Measurements from ENCODE around the gene GFPT1.
"Not testable (repeated sequence)": the region's sequence is repeated elsewhere in the genome, so short reads cannot be mapped to it uniquely, and the experiment has no call there.

Gene GFPT1

DNA sequence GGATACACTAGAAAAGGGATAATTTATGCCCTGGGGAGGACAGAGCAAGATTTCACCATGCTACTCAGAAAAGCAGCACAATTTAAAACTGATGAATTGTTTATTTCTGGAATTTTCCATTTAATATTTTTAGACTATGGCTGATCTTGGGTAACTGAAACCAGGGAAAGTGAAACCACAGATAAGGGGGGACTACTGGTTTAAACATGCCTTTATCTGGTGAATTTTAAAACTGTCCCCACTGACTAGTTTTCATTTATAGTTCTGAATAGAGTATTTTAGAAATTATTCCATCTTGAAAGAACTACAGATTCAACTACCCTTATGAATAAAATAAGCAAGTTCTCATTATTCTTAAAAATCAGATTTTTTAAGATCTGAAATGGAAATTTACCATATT lies 35.2 kb upstream of the GFPT1 start:
- Histone ChIP-seq H3K4me3 (ENCODE audit: insufficient read depth, low read length, poor library complexity, severe bottlenecking) (no peak overlapping the region), H3K36me3 (ENCODE audit: low read length) (no peaks in the 10 kb centered on the region), H3K79me2 (ENCODE audit: insufficient read depth, low read length) (no peaks in the 10 kb centered on the region), H2AFZ (ENCODE audit: low read depth, low read length, severe bottlenecking) (no peak overlapping the region), H4K20me1 (ENCODE audit: low read depth, low read length) (no peaks in the 10 kb centered on the region), H3K9me3 (ENCODE audit: insufficient read depth, low read length) (no peaks in the 10 kb centered on the region), H3K9me2 (replicated peaks; ENCODE audit: insufficient read depth, low read length) (no peaks in the 10 kb centered on the region), H3K4me2 (ENCODE audit: low read depth, low read length, poor library complexity, severe bottlenecking) (no peak overlapping the region), H3K27ac (ENCODE audit: low read depth, low read length) (no peak overlapping the region), H3K27me3 (ENCODE audit: low read length) (no peaks in the 10 kb centered on the region), H3F3A (ENCODE audit: insufficient read depth) (no peaks in the 10 kb centered on the region), H3K9ac (ENCODE audit: low read length) (no peak overlapping the region)
- no peak for TF ChIP-seq EZH2phosphoT487 (conservative IDR thresholded peaks at IDR 0.05; ENCODE audit: low read length)
- TF ChIP-seq CTCF (IDR thresholded peaks at IDR 0.05; ENCODE audit: insufficient read depth, low read length, poor library complexity, severe bottlenecking), result no peak

GRCh38 chr2:69419111-69419510 lies 32.1 kb upstream of the GFPT1 start:
- not testable (repeated sequence) for H2AFZ ChIP-seq (ENCODE audit: low read depth, low read length, severe bottlenecking); H3K9me3 ChIP-seq (ENCODE audit: insufficient read depth, low read length); H3K27ac ChIP-seq (ENCODE audit: low read depth, low read length); H3K9ac ChIP-seq (ENCODE audit: low read length); H3K27me3 ChIP-seq (ENCODE audit: low read length); H3K4me3 ChIP-seq (ENCODE audit: insufficient read depth, low read length, poor library complexity, severe bottlenecking); H3F3A ChIP-seq (ENCODE audit: insufficient read depth); H3K9me2 ChIP-seq (replicated peaks; ENCODE audit: insufficient read depth, low read length); H3K4me2 ChIP-seq (ENCODE audit: low read depth, low read length, poor library complexity, severe bottlenecking); H3K79me2 ChIP-seq (ENCODE audit: insufficient read depth, low read length); H3K36me3 ChIP-seq (ENCODE audit: low read length); H4K20me1 ChIP-seq (ENCODE audit: low read depth, low read length)

DNA sequence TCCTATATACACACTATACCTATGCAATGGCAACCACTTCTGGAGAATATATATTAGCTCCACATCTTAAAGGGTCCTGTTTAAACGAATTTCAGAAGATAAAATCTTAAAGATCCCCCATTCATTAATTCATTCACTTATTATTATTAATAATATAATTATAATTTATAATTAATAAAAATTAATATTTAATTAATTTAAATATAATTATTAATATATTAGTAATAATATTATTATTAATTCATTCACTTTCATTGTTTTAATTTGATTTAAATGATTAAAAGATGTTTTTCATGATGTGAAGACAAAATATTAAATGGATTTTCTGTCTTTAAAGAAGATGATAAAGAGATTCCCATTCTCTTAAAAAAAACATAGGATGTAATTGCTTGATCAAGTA lies 29.1 kb upstream of the GFPT1 start:
- Histone ChIP-seq H3K4me2 (ENCODE audit: low read depth, low read length, poor library complexity, severe bottlenecking) (no peak overlapping the region), H3K27me3 (ENCODE audit: low read length) (no peaks in the 10 kb centered on the region), H3K79me2 (ENCODE audit: insufficient read depth, low read length) (no peaks in the 10 kb centered on the region), H3F3A (ENCODE audit: insufficient read depth) (no peaks in the 10 kb centered on the region), H3K9ac (ENCODE audit: low read length) (no peak overlapping the region), H3K9me3 (ENCODE audit: insufficient read depth, low read length) (no peaks in the 10 kb centered on the region), H4K20me1 (ENCODE audit: low read depth, low read length) (no peaks in the 10 kb centered on the region), H3K27ac (ENCODE audit: low read depth, low read length) (no peak overlapping the region), H2AFZ (ENCODE audit: low read depth, low read length, severe bottlenecking) (no peak overlapping the region), H3K9me2 (replicated peaks; ENCODE audit: insufficient read depth, low read length) (no peaks in the 10 kb centered on the region), H3K36me3 (ENCODE audit: low read length) (no peaks in the 10 kb centered on the region), H3K4me3 (ENCODE audit: insufficient read depth, low read length, poor library complexity, severe bottlenecking) (no peak overlapping the region)
- no peak for TF ChIP-seq EZH2phosphoT487 (conservative IDR thresholded peaks at IDR 0.05; ENCODE audit: low read length)
- no peak for TF ChIP-seq CTCF (IDR thresholded peaks at IDR 0.05; ENCODE audit: insufficient read depth, low read length, poor library complexity, severe bottlenecking)

GRCh38 chr2:69411120-69411519 lies 24.1 kb upstream of the GFPT1 start:
- no peaks in the 10 kb centered on the region for H4K20me1 ChIP-seq (ENCODE audit: low read depth, low read length)
- TF ChIP-seq CTCF (IDR thresholded peaks at IDR 0.05; ENCODE audit: insufficient read depth, low read length, poor library complexity, severe bottlenecking) (no peak), EZH2phosphoT487 (conservative IDR thresholded peaks at IDR 0.05; ENCODE audit: low read length) (no peak)

More at GRCh38 chr2:69411120-69411519, 24.1 kb upstream of the GFPT1 start:
- H3F3A ChIP-seq (ENCODE audit: insufficient read depth), result no peaks in the 10 kb centered on the region
- H3K27ac ChIP-seq (ENCODE audit: low read depth, low read length), result no peak overlapping the region
- H3K9me3 ChIP-seq (ENCODE audit: insufficient read depth, low read length), result no peaks in the 10 kb centered on the region
- H3K4me3 ChIP-seq (ENCODE audit: insufficient read depth, low read length, poor library complexity, severe bottlenecking), result no peak overlapping the region
- no peaks in the 10 kb centered on the region for H3K9me2 ChIP-seq (replicated peaks; ENCODE audit: insufficient read depth, low read length)
- no peak overlapping the region for H3K4me2 ChIP-seq (ENCODE audit: low read depth, low read length, poor library complexity, severe bottlenecking)
- no peaks in the 10 kb centered on the region for H3K79me2 ChIP-seq (ENCODE audit: insufficient read depth, low read length)
- no peaks in the 10 kb centered on the region for H3K36me3 ChIP-seq (ENCODE audit: low read length)
- H2AFZ ChIP-seq (ENCODE audit: low read depth, low read length, severe bottlenecking), result no peak overlapping the region
- no peak overlapping the region for H3K9ac ChIP-seq (ENCODE audit: low read length)
- no peaks in the 10 kb centered on the region for H3K27me3 ChIP-seq (ENCODE audit: low read length)

Measured in SU-DHL-6 (cell line).